ENCODE results near the gene WDR41. TPM values are rescaled to one million over a fixed set of nuclear protein-coding genes. Genes with fewer than 3 reads are reported as not detected.

The WDR41 gene
- total RNA-seq, 4 donors from 2014 or later: 23.2 to 55.7 (median 33.2) TPM

GRCh38 chr5:77431719-77432118 is 60.4 kb downstream of the WDR41 start:
- Histone ChIP-seq H3K9me3 (no peaks in the 10 kb centered on the region), H3K4me3 (no peak overlapping the region), H3K4me1 (peaks cover 0 to 26% (median 6%) of the 10 kb centered on the region in 3 donors), H3K36me3 (peaks cover 3 to 67% of the 10 kb centered on the region in 2 donors), H3K27me3 (no peaks in the 10 kb centered on the region), H3K27ac (no peak overlapping the region)
- WGBS, 2 donors (ENCODE audit: low coverage in 1 of 2): 100% methylated on average over 1 of the region's 1 CpG
- no peak for TF ChIP-seq CTCF (IDR thresholded peaks at IDR 0.05)
- no peak for ATAC-seq

GRCh38 chr5:77431286-77431685 is 60.8 kb downstream of the WDR41 start:
- ATAC-seq: no peak
- Histone ChIP-seq H3K4me3 (no peak overlapping the region), H3K9me3 (no peaks in the 10 kb centered on the region), H3K27ac (no peak overlapping the region), H3K27me3 (no peaks in the 10 kb centered on the region), H3K36me3 (peaks cover 0 to 67% of the 10 kb centered on the region in 2 donors), H3K4me1 (peaks cover 3 to 31% (median 6%) of the 10 kb centered on the region in 3 donors)
- TF ChIP-seq CTCF (IDR thresholded peaks at IDR 0.05) (no peak), POLR2A (IDR thresholded peaks at IDR 0.05) (no peak), POLR2AphosphoS5 (IDR thresholded peaks at IDR 0.05) (no peak), EP300 (IDR thresholded peaks at IDR 0.05) (no peak)
- WGBS, 2 donors (ENCODE audit: low coverage in 1 of 2): 97 to 100% methylated on average over 3 of the region's 3 CpGs

GRCh38 chr5:77430726-77431125 is 61.4 kb downstream of the WDR41 start:
- Histone ChIP-seq H3K27ac (no peak overlapping the region), H3K9me3 (no peaks in the 10 kb centered on the region), H3K27me3 (no peaks in the 10 kb centered on the region), H3K36me3 (peaks cover 0 to 64% of the 10 kb centered on the region in 2 donors), H3K4me1 (peaks cover 6 to 36% (median 7%) of the 10 kb centered on the region in 3 donors), H3K4me3 (no peak overlapping the region)
- no peak for ATAC-seq
- WGBS, 2 donors (ENCODE audit: low coverage in 1 of 2): 100% methylated on average over 1 of the region's 1 CpG
- TF ChIP-seq POLR2A (IDR thresholded peaks at IDR 0.05) (no peak), POLR2AphosphoS5 (IDR thresholded peaks at IDR 0.05) (no peak), CTCF (IDR thresholded peaks at IDR 0.05) (no peak), EP300 (IDR thresholded peaks at IDR 0.05) (no peak)

GRCh38 chr5:77428526-77428925 is 63.6 kb downstream of the WDR41 start:
- TF ChIP-seq POLR2A (IDR thresholded peaks at IDR 0.05) (no peak), CTCF (IDR thresholded peaks at IDR 0.05) (no peak), POLR2AphosphoS5 (IDR thresholded peaks at IDR 0.05) (no peak), EP300 (IDR thresholded peaks at IDR 0.05) (no peak)
- Histone ChIP-seq H3K27me3 (no peaks in the 10 kb centered on the region), H3K27ac (peak overlapping the region in 1 of 4 donors; percentile 37), H3K36me3 (peaks cover 0 to 53% of the 10 kb centered on the region in 2 donors), H3K9me3 (no peaks in the 10 kb centered on the region), H3K4me3 (no peak overlapping the region), H3K4me1 (peaks cover 6 to 39% (median 7%) of the 10 kb centered on the region in 3 donors)
- WGBS, 2 donors (ENCODE audit: low coverage in 1 of 2): 28 to 32% methylated on average over 5 of the region's 5 CpGs
- no peak for ATAC-seq

- peaks cover 6 to 39% (median 7%) of the 10 kb centered on the region in 3 donors for H3K4me1 ChIP-seq
- no peak for TF ChIP-seq EP300 (IDR thresholded peaks at IDR 0.05)
- no peak for TF ChIP-seq POLR2A (IDR thresholded peaks at IDR 0.05)
- TF ChIP-seq POLR2AphosphoS5 (IDR thresholded peaks at IDR 0.05): no peak
- TF ChIP-seq CTCF (IDR thresholded peaks at IDR 0.05): no peak
- peak overlapping the region in 1 of 4 donors; percentile 37 for H3K27ac ChIP-seq
- no peaks in the 10 kb centered on the region for H3K27me3 ChIP-seq
- H3K9me3 ChIP-seq: no peaks in the 10 kb centered on the region
- no peak overlapping the region for H3K4me3 ChIP-seq
- peaks cover 0 to 48% of the 10 kb centered on the region in 2 donors for H3K36me3 ChIP-seq
- ATAC-seq: no peak
Measured at GRCh38 chr5:77427998-77428397, 64.1 kb downstream of the WDR41 start.
